K562 (cell line): ENCODE data around the gene EFHB. TPM values are rescaled to one million over a fixed set of nuclear protein-coding genes. Genes with fewer than 3 reads are reported as not detected.

ENCODE experiments used
- ARNT ChIP-seq, 2 experiments: fragments of 450-650 bp; IDR thresholded peaks; 2 replicates each; pipeline ENCODE4 v1.6.1; 2016; ENCODE audit warnings: mild to moderate bottlenecking in 1 of 2
- BRD9 ChIP-seq: fragments of 450-650 bp; IDR thresholded peaks from 2 replicates; pipeline ENCODE4 v1.6.1; 2018; ENCODE audit warnings: low read depth; ENCODE audit not compliant: partially characterized antibody
- E2F4 ChIP-seq: sonication (generic); formaldehyde crosslinking; IDR thresholded peaks from 2 replicates; pipeline ENCODE4 v1.8.0; 2022; ENCODE audit warnings: mild to moderate bottlenecking, low read depth, missing genetic modification reagents
- ELF4 ChIP-seq: fragments of 450-650 bp; formaldehyde crosslinking; IDR thresholded peaks from 2 replicates; pipeline ENCODE4 v1.4.0; 2022; ENCODE audit warnings: missing genetic modification characterization
- GABPA ChIP-seq: fragments of 200-800 bp; sonication (Bioruptor generic); conservative IDR thresholded peaks from 2 replicates; pipeline ENCODE4 v1.6.1; 2016; ENCODE audit warnings: low read depth, missing genetic modification characterization, missing compliant biosample characterization
- HBP1 ChIP-seq: fragments of 450-650 bp; formaldehyde crosslinking; IDR thresholded peaks from 2 replicates; pipeline ENCODE4 v1.4.0; 2022; ENCODE audit warnings: missing genetic modification characterization
- KLF6 ChIP-seq: fragments of 250-450 bp; sonication (Bioruptor Pico); IDR thresholded peaks from 2 replicates; pipeline ENCODE4 v1.4.0; 2020; ENCODE audit warnings: mild to moderate bottlenecking, moderate library complexity, borderline replicate concordance
- MEF2D ChIP-seq: conservative IDR thresholded peaks from 2 replicates; pipeline ENCODE4 v1.6.1; 2016; ENCODE audit warnings: low read depth, missing genetic modification characterization, missing compliant biosample characterization
- NFIX ChIP-seq: fragments of 250-450 bp; sonication (Bioruptor Pico); IDR thresholded peaks from 2 replicates; pipeline ENCODE4 v1.4.0; 2020; ENCODE audit warnings: low read depth, mild to moderate bottlenecking, moderate library complexity
- SIN3A ChIP-seq, 2 experiments: fragments of 150-350 bp in 1 of 2; IDR thresholded peaks; 2 replicates each; pipeline ENCODE4 v1.6.1; 2011 to 2016; ENCODE audit warnings: borderline replicate concordance in 2 of 2, low read depth in 2 of 2, low read length in 2 of 2, mild to moderate bottlenecking in 2 of 2, moderate library complexity in 2 of 2; ENCODE audit not compliant: control insufficient read depth in 1 of 2
- SP1 ChIP-seq: sonication (generic); formaldehyde crosslinking; IDR thresholded peaks from 2 replicates; pipeline ENCODE4 v1.8.1; 2022; ENCODE audit warnings: mild to moderate bottlenecking, missing genetic modification reagents
- TAF9B ChIP-seq: fragments of 450-650 bp; IDR thresholded peaks from 2 replicates; pipeline ENCODE4 v1.6.1; 2018; ENCODE audit warnings: mild to moderate bottlenecking; ENCODE audit not compliant: partially characterized antibody
- TSHZ1 ChIP-seq: fragments of 250-450 bp; sonication (Bioruptor Pico); IDR thresholded peaks from 2 replicates; pipeline ENCODE4 v1.4.0; 2020; ENCODE audit warnings: mild to moderate bottlenecking, moderate library complexity
- ZBTB2 ChIP-seq: fragments of 450-650 bp; IDR thresholded peaks from 2 replicates; pipeline ENCODE4 v1.6.1; 2016; ENCODE audit warnings: antibody characterized with exemption
- ZBTB9 ChIP-seq: fragments of 450-650 bp; formaldehyde crosslinking; IDR thresholded peaks from 2 replicates; pipeline ENCODE4 v1.4.0; 2020; ENCODE audit warnings: mild to moderate bottlenecking, moderate library complexity
- ZNF586 ChIP-seq: fragments of 450-650 bp; formaldehyde crosslinking; conservative IDR thresholded peaks from 2 replicates; pipeline ENCODE4 v1.4.0; 2020; ENCODE audit warnings: mild to moderate bottlenecking, moderate library complexity
- ZNF668 ChIP-seq: fragments of 250-450 bp; sonication (Bioruptor Pico); IDR thresholded peaks from 2 replicates; pipeline ENCODE4 v1.8.0; 2022; ENCODE audit warnings: mild to moderate bottlenecking, inconsistent platforms
- polyA plus RNA-seq, 8 experiments: library from polyadenylated mRNA; depleted of rRNA in 4 of 8; stranded (reverse) in 5 of 8; unstranded in 3 of 8; fragments of >200 nt; fragmentation: Nextera tagmentation in 2 of 8; fragmentation: Illumina TruSeq in 1 of 8; extraction: Ambion mirVana in 2 of 8; extraction: Trizol in 1 of 8; gene quantifications; 2 replicates each; pipeline versions ENCODE4 v1.2.1 to v1.2.3, GENCODE V29; 2011 to 2014; ENCODE audit warnings: inconsistent platforms in 1 of 8, missing spikeins in 1 of 8
- total RNA-seq, 7 experiments: library from RNA; depleted of rRNA in 6 of 7; stranded (reverse); fragments of >200 nt in 6 of 7; fragmentation: Illumina TruSeq in 2 of 7; extraction: Trizol in 2 of 7; gene quantifications; 2 replicates each; pipeline versions ENCODE4 v1.2.1 to v1.2.3, GENCODE V29; 2011 to 2021; ENCODE audit warnings: low replicate concordance in 1 of 7

Gene EFHB
- total and polyA plus RNA-seq, 9 of the 15 experiments (the other 6 are each of a cell fraction or from before 2014, with no cell fraction given) = 1.5 to 4.0 (median 1.8) TPM

GRCh38 chr3:19945969-19946831 lies 12.2 kb upstream of the EFHB start (continued):
- TF ChIP-seq ZBTB2 (no peak), TSHZ1 (CRISPR knock-in tag) (no peak), E2F4 (no peak), ARNT (IDR thresholded peaks at IDR 0.05) (no peak), GABPA (tag) (no peak), SIN3A (IDR thresholded peaks at IDR 0.05; ENCODE audit: borderline replicate concordance in 2 of 2, control insufficient read depth in 1 of 2, low read depth in 2 of 2, low read length in 2 of 2) (0 out of 4 replicates have a peak, but pooled peaks of 1 of the 2 experiments have one; percentile 44), ZNF586 (peak; percentile 77; the same call in 1 of the 2 replicates), MEF2D (tag) (0 out of 2 replicates have a peak, but pooled peaks have one; percentile 17), ELF4 (no peak), TAF9B (no peak), NFIX (CRISPR knock-in tag) (0 out of 2 replicates have a peak, but pooled peaks have one; percentile 7), HBP1 (CRISPR knock-in tag) (no peak), ZBTB9 (CRISPR knock-in tag) (peak; percentile 75; the same call in 1 of the 2 replicates), BRD9 (peak; percentile 92), KLF6 (no peak), SP1 (no peak), ZNF668 (CRISPR knock-in tag) (no peak)
